KOPT-K1 (cell line): ENCODE results near the gene FBLIM1.
"Not testable (repeated sequence)": the region's sequence is repeated elsewhere in the genome, so short reads cannot be mapped to it uniquely, and the experiment has no call there.

Source experiments
- H3K27ac ChIP-seq: fragments of 200-600 bp; sonication (generic); 2 replicates; pipeline ENCODE4 v1.5.1; 2016; ENCODE audit warnings: antibody characterized with exemption, mild to moderate bottlenecking, low read depth, low read length; ENCODE audit not compliant: poor library complexity, severe bottlenecking
- H3K36me3 ChIP-seq: fragments of 200-600 bp; sonication (generic); 2 replicates; pipeline ENCODE4 v1.5.1; 2017; ENCODE audit warnings: antibody characterized with exemption, mild to moderate bottlenecking, low read length, moderate library complexity; ENCODE audit not compliant: insufficient read depth
- H3K9me3 ChIP-seq: fragments of 200-600 bp; sonication (generic); 2 replicates; pipeline ENCODE4 v1.5.1; 2017; ENCODE audit warnings: antibody characterized with exemption, low read length, mild to moderate bottlenecking; ENCODE audit not compliant: insufficient read depth, poor library complexity, severe bottlenecking

FBLIM1 gene

DNA sequence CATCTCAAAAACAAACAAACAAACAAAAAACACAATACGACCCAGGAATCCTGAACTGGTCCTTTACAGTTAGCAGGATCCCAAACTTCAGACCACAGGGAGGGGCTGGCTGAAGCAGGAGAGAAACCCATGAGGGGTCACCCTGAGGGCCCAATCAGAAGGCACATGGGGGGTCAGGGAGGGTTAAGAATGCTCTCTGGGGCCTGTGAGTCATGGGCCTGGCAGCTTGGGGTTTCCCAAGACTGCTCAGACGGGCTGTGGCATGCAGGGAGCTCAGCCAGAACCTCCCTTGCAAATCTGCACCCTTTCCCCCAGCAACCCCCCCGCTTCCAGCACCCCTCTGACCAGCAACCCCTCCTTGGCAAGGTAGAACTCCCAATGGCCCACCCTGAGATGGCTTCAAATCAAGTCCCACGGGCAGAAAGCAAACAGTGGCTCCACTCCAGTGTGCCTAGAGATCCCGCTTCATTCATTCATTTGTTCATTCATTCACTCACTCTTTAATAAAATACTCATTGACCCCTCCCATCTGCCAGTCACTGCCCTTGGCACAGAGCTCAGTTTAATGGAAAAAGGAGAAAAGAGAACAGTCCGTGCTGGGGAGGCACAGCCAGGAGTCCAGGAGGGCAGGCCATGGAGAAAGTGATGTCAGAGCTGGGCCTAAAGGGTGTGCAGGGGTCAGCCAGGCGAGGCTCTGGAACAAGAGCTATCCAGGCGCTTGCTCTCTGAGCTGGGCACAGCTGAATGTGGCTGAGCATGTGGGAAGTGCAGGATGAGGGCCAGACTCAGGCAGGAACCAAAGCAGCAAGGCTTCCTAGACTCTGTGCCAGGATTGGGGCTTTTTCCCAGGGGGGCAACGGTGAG lies 40.6 kb downstream of the FBLIM1 start:
- no peaks in the 10 kb centered on the region for H3K36me3 ChIP-seq
- no peaks in the 10 kb centered on the region for H3K9me3 ChIP-seq
- H3K27ac ChIP-seq, result no peak overlapping the region

DNA sequence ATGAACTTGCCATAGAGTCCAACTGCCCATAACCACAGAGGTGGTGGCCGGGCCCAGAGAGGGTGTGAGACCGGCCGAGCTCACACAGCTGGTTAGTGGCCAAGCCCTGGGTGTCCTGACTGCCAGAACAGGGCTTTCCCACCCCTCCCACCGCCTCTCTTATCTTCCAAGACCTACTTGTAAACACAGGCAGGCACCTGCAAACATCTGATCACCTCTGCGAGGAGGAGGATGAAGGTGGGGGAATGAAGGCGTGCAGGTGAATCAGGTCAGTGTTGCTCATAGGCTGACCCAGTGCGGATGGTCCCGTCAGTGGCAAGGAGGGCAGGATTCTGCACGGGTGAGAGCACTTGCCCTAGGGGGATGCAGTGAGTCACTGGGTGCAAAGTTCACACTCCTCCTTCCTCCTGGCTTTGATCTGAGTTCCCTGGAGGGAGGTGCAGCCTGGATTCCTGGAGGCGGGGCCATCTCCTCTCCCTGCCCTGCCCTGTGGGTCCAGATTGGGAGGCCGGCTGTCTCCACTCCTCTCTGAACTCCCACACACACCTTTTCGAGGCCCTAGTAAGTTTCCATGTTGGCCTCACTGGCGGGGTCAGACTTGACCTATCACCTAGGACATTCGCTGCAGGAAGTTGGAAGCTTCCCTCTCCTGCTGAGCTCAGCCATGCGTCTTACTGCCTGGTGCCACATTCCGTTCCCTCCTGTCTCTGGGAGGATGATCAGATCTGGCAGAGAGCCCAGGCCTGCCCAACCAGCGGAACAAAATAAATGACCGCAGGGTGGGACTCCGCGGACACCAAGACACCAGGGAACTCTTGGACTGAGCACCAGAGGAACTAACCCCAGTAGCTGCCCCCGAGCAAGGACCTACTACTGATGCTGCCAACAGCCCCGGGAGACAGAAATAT lies 41.6 kb downstream of the FBLIM1 start:
- Histone ChIP-seq H3K36me3 (no peaks in the 10 kb centered on the region), H3K27ac (no peak overlapping the region), H3K9me3 (no peaks in the 10 kb centered on the region)

DNA sequence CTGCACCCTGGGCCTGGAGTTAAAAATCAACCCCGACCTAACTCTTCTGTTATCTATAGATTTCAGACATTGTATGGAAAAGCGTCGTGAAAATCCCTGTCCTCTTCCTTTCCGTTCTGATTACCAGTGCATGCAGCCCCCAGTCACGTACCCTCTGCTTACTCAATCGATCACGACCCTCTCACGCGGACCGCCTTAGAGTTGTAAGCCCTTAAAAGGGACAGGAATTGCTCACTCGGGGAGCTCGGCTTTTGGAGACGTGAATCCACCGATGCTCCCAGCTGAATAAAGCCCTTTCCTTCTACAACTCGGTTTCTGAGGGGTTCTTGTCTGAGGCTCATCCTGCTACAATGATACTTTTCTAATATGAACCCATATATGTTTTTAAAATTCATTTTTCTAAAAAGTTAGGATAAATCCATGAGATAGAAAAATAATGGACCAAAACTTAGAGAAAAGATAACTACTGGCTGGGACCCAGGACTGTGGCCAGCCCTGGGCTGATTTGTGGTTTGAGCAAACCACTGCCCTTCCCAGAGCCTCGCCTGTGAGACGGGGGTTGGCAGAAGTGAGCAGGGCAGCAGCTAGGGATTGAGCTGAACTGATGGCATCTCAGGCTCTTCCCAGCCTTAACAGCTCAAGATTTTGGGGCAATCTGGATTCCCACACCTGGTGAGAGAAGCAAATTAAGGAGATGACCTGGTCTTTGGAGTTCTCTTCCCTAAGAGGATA lies 43.8 kb downstream of the FBLIM1 start:
- Histone ChIP-seq H3K27ac (no peak overlapping the region), H3K36me3 (no peaks in the 10 kb centered on the region)

DNA sequence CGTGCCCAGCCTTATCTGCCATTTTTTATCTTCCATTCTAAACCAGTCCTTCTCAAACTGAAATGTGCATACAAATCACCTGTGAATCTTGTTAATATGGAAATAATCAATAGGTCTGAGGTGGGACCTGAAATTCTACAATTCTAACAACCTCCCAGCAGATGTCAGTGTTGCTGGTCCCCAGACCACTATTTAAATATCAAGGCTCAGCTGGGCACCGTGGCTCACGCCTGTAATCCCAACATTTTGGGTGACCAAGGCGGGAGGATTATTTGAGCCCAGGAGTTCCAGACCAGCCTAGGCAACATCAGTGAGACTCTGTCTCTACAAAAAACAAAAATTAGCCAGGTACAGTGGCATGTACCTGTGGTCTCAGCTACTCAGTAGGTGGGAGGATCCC lies 44.8 kb downstream of the FBLIM1 start:
- Histone ChIP-seq H3K27ac (no peak overlapping the region), H3K9me3 (no peaks in the 10 kb centered on the region), H3K36me3 (no peaks in the 10 kb centered on the region)

More for the DNA sequence above, 43.8 kb downstream of the FBLIM1 start:
- no peaks in the 10 kb centered on the region for H3K9me3 ChIP-seq

- no peak overlapping the region for H3K27ac ChIP-seq
These were observed 45.5 kb downstream of the FBLIM1 start for GRCh38 chr1:15804060-15804459.

GRCh38 chr1:15807121-15807520 lies 48.5 kb downstream of the FBLIM1 start:
- Histone ChIP-seq H3K9me3 (no peaks in the 10 kb centered on the region), H3K27ac (no peak overlapping the region), H3K36me3 (no peaks in the 10 kb centered on the region)

More at GRCh38 chr1:15804060-15804459, 45.5 kb downstream of the FBLIM1 start:
- no peaks in the 10 kb centered on the region for H3K9me3 ChIP-seq
- no peaks in the 10 kb centered on the region for H3K36me3 ChIP-seq

DNA sequence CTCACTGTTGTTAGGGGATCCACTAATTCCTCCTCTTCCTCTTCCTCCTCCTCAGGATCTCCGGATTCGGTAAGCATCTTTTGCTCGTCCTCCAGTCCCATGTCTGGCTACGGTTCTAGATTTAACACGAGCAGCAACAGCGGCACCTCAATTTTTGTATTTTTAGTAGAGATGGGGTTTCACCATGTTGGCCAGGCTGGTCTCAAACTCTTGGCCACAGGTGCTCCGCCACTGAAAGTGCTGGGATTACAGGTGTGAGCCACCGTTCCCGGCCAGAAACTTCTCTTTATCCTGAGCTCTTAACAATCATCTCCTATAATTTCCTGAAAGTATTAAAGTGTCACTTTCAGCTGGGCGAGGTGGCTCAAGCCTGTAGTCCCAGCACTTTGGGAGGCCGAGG lies 49.0 kb downstream of the FBLIM1 start, which contains the start of gene UQCRHL:
UQCRHL (minus strand) TSS at position 101 of the 400 bp plus-strand sequence; CDS start at position 101, 0 bp downstream.
- not testable (repeated sequence) for H3K36me3 ChIP-seq, H3K9me3 ChIP-seq, H3K27ac ChIP-seq

GRCh38 chr1:15808955-15809354 lies 50.4 kb downstream of the FBLIM1 start:
- H3K9me3 ChIP-seq, result no peaks in the 10 kb centered on the region
- H3K36me3 ChIP-seq, result no peaks in the 10 kb centered on the region
- no peak overlapping the region for H3K27ac ChIP-seq

- no peaks in the 10 kb centered on the region for H3K36me3 ChIP-seq
- H3K27ac ChIP-seq, result no peak overlapping the region
- no peaks in the 10 kb centered on the region for H3K9me3 ChIP-seq
These were observed 51.5 kb downstream of the FBLIM1 start for GRCh38 chr1:15810073-15810472.

- Histone ChIP-seq H3K36me3 (no peaks in the 10 kb centered on the region), H3K9me3 (no peaks in the 10 kb centered on the region), H3K27ac (no peak overlapping the region)
These were observed 58.1 kb downstream of the FBLIM1 start for GRCh38 chr1:15816674-15817073.

- Histone ChIP-seq H3K36me3 (no peaks in the 10 kb centered on the region), H3K9me3 (no peaks in the 10 kb centered on the region), H3K27ac (no peak overlapping the region)
These were observed 61.9 kb downstream of the FBLIM1 start for GRCh38 chr1:15820478-15820877.

DNA sequence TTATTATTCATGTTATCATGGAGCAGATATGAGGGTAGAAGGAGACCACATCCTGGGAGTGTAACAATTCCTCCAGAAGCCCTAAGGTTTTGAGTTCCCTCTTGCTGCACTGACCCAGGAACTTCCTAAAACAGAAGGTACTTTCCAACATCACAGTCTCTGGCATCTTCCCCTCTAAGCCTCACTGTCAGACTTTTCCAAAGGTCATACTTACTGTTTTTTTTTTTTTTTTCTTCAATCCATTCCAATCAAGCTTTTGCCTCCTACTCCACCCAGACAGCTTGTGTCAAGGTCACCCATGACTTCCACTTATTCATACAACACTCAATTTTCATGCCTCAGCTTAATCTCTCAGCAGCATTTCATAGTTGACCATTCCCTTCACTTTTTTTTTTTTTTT lies 67.2 kb downstream of the FBLIM1 start:
- no peaks in the 10 kb centered on the region for H3K36me3 ChIP-seq
- no peaks in the 10 kb centered on the region for H3K9me3 ChIP-seq

DNA sequence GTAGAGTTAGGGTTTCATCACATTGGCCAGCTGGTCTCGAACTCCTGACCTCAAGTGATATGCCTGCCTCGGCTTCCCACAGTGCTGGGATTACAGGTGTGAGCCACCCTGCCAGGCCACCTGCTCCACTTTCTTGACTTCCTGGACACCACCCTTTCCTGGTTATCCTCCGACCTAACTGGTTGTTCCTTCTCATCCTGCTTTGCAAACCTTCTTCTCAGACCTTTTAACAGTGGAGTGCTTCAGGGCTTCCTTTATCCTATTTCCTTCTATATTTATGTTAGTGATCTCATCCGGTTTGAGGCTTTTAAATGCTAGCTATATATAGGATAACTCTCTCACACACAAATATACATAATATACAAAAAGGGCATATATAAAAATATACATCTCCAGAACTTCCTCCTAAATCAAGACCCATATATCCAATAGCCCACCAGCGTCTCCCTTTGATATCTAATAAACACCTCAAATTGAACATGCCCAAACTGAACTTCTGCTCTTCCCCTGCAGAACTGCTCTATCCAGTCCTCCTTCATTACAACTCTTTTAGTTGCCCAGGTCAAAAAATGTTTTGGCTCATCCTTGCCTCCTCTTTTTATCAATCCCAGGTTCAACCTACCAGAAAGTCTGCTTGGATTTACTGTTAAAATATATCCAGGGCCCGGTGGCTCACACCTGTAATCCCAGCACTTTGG lies 68.4 kb downstream of the FBLIM1 start:
- no peak overlapping the region for H3K27ac ChIP-seq
- no peaks in the 10 kb centered on the region for H3K9me3 ChIP-seq
- H3K36me3 ChIP-seq, result no peaks in the 10 kb centered on the region

More for the DNA sequence above, 67.2 kb downstream of the FBLIM1 start:
- H3K27ac ChIP-seq, result no peak overlapping the region

GRCh38 chr1:15827567-15827966 lies 69.0 kb downstream of the FBLIM1 start:
- not testable (repeated sequence) for H3K36me3 ChIP-seq, H3K27ac ChIP-seq, H3K9me3 ChIP-seq
